RWPE2 (cell line): ENCODE measurements around the gene TMEM38B.
A peak's percentile ranks its signal among the peaks of the same experiment; 100 is the strongest.

Experiments
- ATAC-seq: fragments of 200-7000 bp; cut with Tn5 transposase; 3 replicates; pipeline ENCODE4 v1.9.1; 2021; ENCODE audit warnings: low read depth
- DNase-seq: peaks from one replicate; pipeline ENCODE4 v3.0.0-alpha.2; 2020; ENCODE audit warnings: low spot score
- H3K27ac ChIP-seq: fragments of 450-650 bp; 2 replicates; pipeline ENCODE4 v1.5.1; 2017; ENCODE audit warnings: mild to moderate bottlenecking; ENCODE audit not compliant: poor library complexity, severe bottlenecking
- H3K27me3 ChIP-seq: fragments of 250-450 bp; sonication (Bioruptor Pico); 2 replicates; pipeline ENCODE4 v1.5.1; 2021; ENCODE audit warnings: mild to moderate bottlenecking, moderate library complexity; ENCODE audit not compliant: insufficient read depth, poor library complexity, severe bottlenecking
- H3K36me3 ChIP-seq: fragments of 250-450 bp; sonication (Bioruptor Pico); 2 replicates; pipeline ENCODE4 v1.5.1; 2020; ENCODE audit warnings: low read depth, mild to moderate bottlenecking, moderate library complexity
- H3K4me1 ChIP-seq: fragments of 250-450 bp; sonication (Bioruptor Pico); 2 replicates; pipeline ENCODE4 v1.5.1; 2021; ENCODE audit warnings: mild to moderate bottlenecking, moderate library complexity; ENCODE audit not compliant: insufficient read depth, poor library complexity, severe bottlenecking
- H3K4me3 ChIP-seq: fragments of 250-450 bp; sonication (Bioruptor Pico); 2 replicates; pipeline ENCODE4 v1.5.1; 2021; ENCODE audit warnings: mild to moderate bottlenecking, moderate library complexity; ENCODE audit not compliant: severe bottlenecking
- H3K9me3 ChIP-seq: fragments of 250-450 bp; sonication (Bioruptor Pico); 2 replicates; pipeline ENCODE4 v1.5.1; 2021; ENCODE audit warnings: mild to moderate bottlenecking, moderate library complexity; ENCODE audit not compliant: severe bottlenecking
- CTCF ChIP-seq: fragments of 450-650 bp; IDR thresholded peaks from one replicate; pipeline ENCODE4 v1.5.1; 2017; ENCODE audit warnings: mild to moderate bottlenecking, moderate library complexity; ENCODE audit not compliant: poor library complexity, severe bottlenecking

Gene TMEM38B

GRCh38 chr9:105656131-105656921 lies 38.0 kb upstream of the TMEM38B start:
- peak overlapping the region; percentile 25 for H3K4me3 ChIP-seq

GRCh38 chr9:105658351-105658750 lies 36.0 kb upstream of the TMEM38B start:
- no peak for TF ChIP-seq CTCF
- Histone ChIP-seq H3K9me3 (no peaks in the 10 kb centered on the region), H3K27ac (no peak overlapping the region), H3K36me3 (no peaks in the 10 kb centered on the region), H3K4me1 (no peaks in the 10 kb centered on the region), H3K27me3 (peaks cover 17% of the 10 kb centered on the region), H3K4me3 (no peak overlapping the region)
- ATAC-seq = no peak
- no peak for DNase-seq

More at GRCh38 chr9:105656131-105656921, 38.0 kb upstream of the TMEM38B start:
- no peak for DNase-seq
- no peak overlapping the region for H3K27ac ChIP-seq
- H3K9me3 ChIP-seq = no peaks in the 10 kb centered on the region
- TF ChIP-seq CTCF = peak; percentile 29
- no peaks in the 10 kb centered on the region for H3K36me3 ChIP-seq
- peaks cover 17% of the 10 kb centered on the region for H3K27me3 ChIP-seq
- no peaks in the 10 kb centered on the region for H3K4me1 ChIP-seq
- ATAC-seq = peak; percentile 65

- Histone ChIP-seq H3K27me3 (peaks cover 9% of the 10 kb centered on the region), H3K36me3 (no peaks in the 10 kb centered on the region), H3K9me3 (no peaks in the 10 kb centered on the region), H3K4me1 (no peaks in the 10 kb centered on the region), H3K27ac (no peak overlapping the region), H3K4me3 (no peak overlapping the region)
- ATAC-seq (no peak), DNase-seq (no peak)
- no peak for TF ChIP-seq CTCF
These were observed 33.3 kb upstream of the TMEM38B start for GRCh38 chr9:105661011-105661410.

- Histone ChIP-seq H3K27ac (no peak within 1 kb of the TSS), H3K27me3 (no peaks in the 10 kb centered on the region), H3K9me3 (no peaks in the 10 kb centered on the region), H3K4me1 (no peaks in the 10 kb centered on the region), H3K36me3 (no peaks in the 10 kb centered on the region), H3K4me3 (no peak within 1 kb of the TSS)
- TF ChIP-seq CTCF = no peak
- no peak for DNase-seq
- ATAC-seq = no peak
These were observed 31.9 kb upstream of the TMEM38B start, which contains the start of gene TAL2 for GRCh38 chr9:105662184-105663104. TAL2 (plus strand) TSS chr9:105662457; CDS start chr9:105662497, 40 bp downstream.
